GM23338 (cell line): ENCODE measurements around the gene CLIC5. TPM values are rescaled to one million over a fixed set of nuclear protein-coding genes. Genes with fewer than 3 reads are reported as not detected.

Experiments
- ATAC-seq: fragments of 200-7000 bp; cut with Tn5 transposase; 3 replicates; pipeline ENCODE4 v1.9.1; 2020
- DNase-seq: peaks from one replicate; pipeline ENCODE4 v3.0.0-alpha.2; 2015; ENCODE audit warnings: low spot score
- H2AFZ ChIP-seq: fragments of 200-600 bp; sonication (generic); 2 replicates; pipeline ENCODE4 v1.8.0; 2016; ENCODE audit warnings: antibody characterized with exemption, mild to moderate bottlenecking, moderate library complexity
- H3F3A ChIP-seq: fragments of 200-600 bp; sonication (generic); replicated peaks from 2 replicates; pipeline ENCODE4 v1.8.0; 2017; ENCODE audit warnings: antibody characterized with exemption, mixed run types, low read depth
- H3K27ac ChIP-seq: fragments of 200-600 bp; sonication (generic); 2 replicates; pipeline ENCODE4 v1.6.1; 2016; ENCODE audit warnings: low read depth
- H3K27me3 ChIP-seq: fragments of 200-600 bp; sonication (generic); 2 replicates; pipeline ENCODE4 v1.8.0; 2016; ENCODE audit warnings: mild to moderate bottlenecking, mixed run types, moderate library complexity; ENCODE audit not compliant: insufficient read depth
- H3K36me3 ChIP-seq: fragments of 200-600 bp; sonication (generic); 2 replicates; pipeline ENCODE4 v1.8.0; 2016; ENCODE audit warnings: mild to moderate bottlenecking; ENCODE audit not compliant: insufficient read depth
- H3K4me1 ChIP-seq: fragments of 200-600 bp; sonication (generic); 2 replicates; pipeline ENCODE4 v1.8.0; 2016; ENCODE audit warnings: mild to moderate bottlenecking, moderate library complexity; ENCODE audit not compliant: insufficient read depth
- H3K4me2 ChIP-seq: fragments of 200-600 bp; sonication (generic); 2 replicates; pipeline ENCODE4 v1.7.1; 2017; ENCODE audit warnings: mixed run types
- H3K4me3 ChIP-seq: fragments of 200-600 bp; sonication (generic); 2 replicates; pipeline ENCODE4 v1.6.1; 2016; ENCODE audit warnings: mixed run types
- H3K79me2 ChIP-seq: fragments of 200-600 bp; sonication (generic); replicated peaks from 2 replicates; pipeline ENCODE4 v1.8.0; 2017; ENCODE audit warnings: mild to moderate bottlenecking; ENCODE audit not compliant: insufficient read depth
- H3K9me2 ChIP-seq: fragments of 200-600 bp; sonication (generic); 2 replicates; pipeline ENCODE4 v1.8.0; 2017; ENCODE audit not compliant: insufficient read depth
- H4K20me1 ChIP-seq: fragments of 200-600 bp; sonication (generic); replicated peaks from 2 replicates; pipeline ENCODE4 v1.8.0; 2017; ENCODE audit warnings: mild to moderate bottlenecking; ENCODE audit not compliant: insufficient read depth
- H3K27ac Mint-ChIP-seq: 2 replicates; pipeline ENCODE4 v1.8.0; 2020; ENCODE audit warnings: inconsistent platforms, mild to moderate bottlenecking, moderate library complexity, mixed read lengths
- H3K27me3 Mint-ChIP-seq: 3 replicates; pipeline ENCODE4 v1.8.0; 2022; ENCODE audit warnings: low read depth, mild to moderate bottlenecking, moderate library complexity, mixed read lengths, inconsistent platforms; ENCODE audit not compliant: insufficient read depth, poor library complexity
- H3K36me3 Mint-ChIP-seq: 3 replicates; pipeline ENCODE4 v1.8.0; 2021; ENCODE audit warnings: low read depth, mild to moderate bottlenecking, inconsistent platforms, moderate library complexity, mixed read lengths
- H3K4me1 Mint-ChIP-seq: 3 replicates; pipeline ENCODE4 v1.8.0; 2020; ENCODE audit warnings: mild to moderate bottlenecking, inconsistent platforms, mixed read lengths
- H3K4me3 Mint-ChIP-seq: 3 replicates; pipeline ENCODE4 v1.8.0; 2021; ENCODE audit warnings: moderate library complexity, mild to moderate bottlenecking, inconsistent platforms, mixed read lengths
- H3K9me3 Mint-ChIP-seq: 3 replicates; pipeline ENCODE4 v1.8.0; 2020; ENCODE audit warnings: moderate library complexity, mild to moderate bottlenecking, inconsistent platforms, mixed read lengths
- CREB1 ChIP-seq: fragments of 250-450 bp; sonication (Bioruptor Pico); IDR thresholded peaks from 2 replicates; pipeline ENCODE4 v1.5.0; 2020; ENCODE audit warnings: low read depth, mild to moderate bottlenecking, moderate library complexity
- EZH2 ChIP-seq: fragments of 200-600 bp; sonication (generic); IDR thresholded peaks from one replicate; pipeline ENCODE4 v1.8.0; 2017; ENCODE audit warnings: antibody characterized with exemption, mild to moderate bottlenecking, low read depth; ENCODE audit not compliant: unreplicated experiment
- EZH2phosphoT487 ChIP-seq: fragments of 200-600 bp; sonication (generic); IDR thresholded peaks from one replicate; pipeline ENCODE4 v1.8.1; 2018; ENCODE audit warnings: antibody characterized with exemption; ENCODE audit not compliant: unreplicated experiment
- NANOG ChIP-seq: IDR thresholded peaks from 2 replicates; pipeline ENCODE4 v1.6.1; 2016; ENCODE audit warnings: antibody characterized with exemption, borderline replicate concordance
- POLR2AphosphoS5 ChIP-seq: IDR thresholded peaks from 2 replicates; pipeline ENCODE4 v1.6.1; 2016; ENCODE audit warnings: antibody characterized with exemption, low read depth
- STAT1 ChIP-seq: IDR thresholded peaks from one replicate; pipeline ENCODE4 v1.6.1; 2016; ENCODE audit warnings: antibody characterized with exemption; ENCODE audit not compliant: unreplicated experiment
- ZNF114 ChIP-seq: fragments of 250-450 bp; sonication (Bioruptor Pico); IDR thresholded peaks from 2 replicates; pipeline ENCODE4 v1.5.0; 2020; ENCODE audit warnings: mild to moderate bottlenecking, moderate library complexity
- ZNF331 ChIP-seq: fragments of 250-450 bp; sonication (Bioruptor Pico); IDR thresholded peaks from 2 replicates; pipeline ENCODE4 v1.5.0; 2020; ENCODE audit warnings: low read depth, mild to moderate bottlenecking, moderate library complexity
- polyA plus RNA-seq: library from polyadenylated mRNA; unstranded; fragments of >200 nt; fragmentation: Nextera tagmentation; extraction: Ambion mirVana; gene quantifications from 2 replicates; pipeline ENCODE4 v1.2.1, GENCODE V29; 2016
- total RNA-seq: library from RNA; depleted of rRNA; stranded (reverse); fragments of >200 nt; shearing (Covaris generic); gene quantifications from 2 replicates; pipeline ENCODE4 v1.2.3, GENCODE V29; 2014
- TF ChIP-seq, protein P1 (sequence below): IDR thresholded peaks from one replicate; pipeline ENCODE4 v1.6.1; 2018; ENCODE audit warnings: antibody characterized with exemption; ENCODE audit not compliant: unreplicated experiment
- TF ChIP-seq, protein P2 (sequence below): IDR thresholded peaks from 2 replicates; pipeline ENCODE4 v1.6.1; 2016; ENCODE audit warnings: antibody characterized with exemption
- TF ChIP-seq, protein P3 (sequence below), 2 experiments: fragments of 200-600 bp in 1 of 2; sonication (generic) in 1 of 2; conservative IDR thresholded peaks; 2 replicates each; pipeline versions ENCODE4 v1.5.1 to v1.6.1; 2016 to 2017; ENCODE audit warnings: antibody characterized with exemption in 2 of 2, low read depth in 2 of 2, mild to moderate bottlenecking in 2 of 2, moderate library complexity in 1 of 2
- TF ChIP-seq, protein P4 (sequence below): fragments of 250-450 bp; sonication (Bioruptor Pico); IDR thresholded peaks from 2 replicates; pipeline ENCODE4 v1.5.0; 2020; ENCODE audit warnings: mild to moderate bottlenecking, moderate library complexity

Gene CLIC5
- total and polyA plus RNA-seq, 2 experiments from 2014 or later: 0.08 TPM; not detected in 1

DNA sequence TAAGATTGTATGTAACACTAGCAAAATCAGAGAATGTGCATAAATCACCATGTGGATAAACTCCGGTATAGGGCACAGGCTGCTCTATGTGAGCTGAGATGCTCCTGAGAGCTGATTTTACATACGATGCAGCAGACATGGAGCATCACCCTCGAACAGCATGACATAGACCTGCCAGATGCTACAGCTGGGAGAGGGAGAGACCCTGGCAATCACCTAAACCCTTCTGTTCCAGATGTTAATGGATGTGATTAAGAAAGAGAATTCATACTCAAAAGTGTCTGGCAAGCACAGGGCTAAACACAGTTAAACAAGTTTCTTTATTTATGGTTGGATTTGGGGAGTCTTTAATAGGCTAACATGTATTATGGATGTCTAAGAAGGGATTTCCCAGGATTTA is 157.0 kb downstream of the CLIC5 start:
- no peak overlapping the region for H2AFZ ChIP-seq
- H4K20me1 ChIP-seq: no peaks in the 10 kb centered on the region
- H3K9me2 ChIP-seq: no peaks in the 10 kb centered on the region; the same call in 1 of the 2 replicates
- no peak for DNase-seq
- Mint-ChIP-seq H3K36me3 (no peaks in the 10 kb centered on the region), H3K9me3 (no peaks in the 10 kb centered on the region), H3K27me3 (no peaks in the 10 kb centered on the region), H3K4me1 (peaks cover 13% of the 10 kb centered on the region), H3K27ac (no peak overlapping the region), H3K4me3 (no peak overlapping the region)
- H3F3A ChIP-seq: no peaks in the 10 kb centered on the region
- no peaks in the 10 kb centered on the region for H3K36me3 ChIP-seq
- H3K4me3 ChIP-seq: no peak overlapping the region
- no peak overlapping the region for H3K4me2 ChIP-seq
- H3K27me3 ChIP-seq: no peaks in the 10 kb centered on the region
- no peak for TF ChIP-seq POLR2AphosphoS5
- TF ChIP-seq NANOG: no peak
- TF ChIP-seq, protein P1, sequence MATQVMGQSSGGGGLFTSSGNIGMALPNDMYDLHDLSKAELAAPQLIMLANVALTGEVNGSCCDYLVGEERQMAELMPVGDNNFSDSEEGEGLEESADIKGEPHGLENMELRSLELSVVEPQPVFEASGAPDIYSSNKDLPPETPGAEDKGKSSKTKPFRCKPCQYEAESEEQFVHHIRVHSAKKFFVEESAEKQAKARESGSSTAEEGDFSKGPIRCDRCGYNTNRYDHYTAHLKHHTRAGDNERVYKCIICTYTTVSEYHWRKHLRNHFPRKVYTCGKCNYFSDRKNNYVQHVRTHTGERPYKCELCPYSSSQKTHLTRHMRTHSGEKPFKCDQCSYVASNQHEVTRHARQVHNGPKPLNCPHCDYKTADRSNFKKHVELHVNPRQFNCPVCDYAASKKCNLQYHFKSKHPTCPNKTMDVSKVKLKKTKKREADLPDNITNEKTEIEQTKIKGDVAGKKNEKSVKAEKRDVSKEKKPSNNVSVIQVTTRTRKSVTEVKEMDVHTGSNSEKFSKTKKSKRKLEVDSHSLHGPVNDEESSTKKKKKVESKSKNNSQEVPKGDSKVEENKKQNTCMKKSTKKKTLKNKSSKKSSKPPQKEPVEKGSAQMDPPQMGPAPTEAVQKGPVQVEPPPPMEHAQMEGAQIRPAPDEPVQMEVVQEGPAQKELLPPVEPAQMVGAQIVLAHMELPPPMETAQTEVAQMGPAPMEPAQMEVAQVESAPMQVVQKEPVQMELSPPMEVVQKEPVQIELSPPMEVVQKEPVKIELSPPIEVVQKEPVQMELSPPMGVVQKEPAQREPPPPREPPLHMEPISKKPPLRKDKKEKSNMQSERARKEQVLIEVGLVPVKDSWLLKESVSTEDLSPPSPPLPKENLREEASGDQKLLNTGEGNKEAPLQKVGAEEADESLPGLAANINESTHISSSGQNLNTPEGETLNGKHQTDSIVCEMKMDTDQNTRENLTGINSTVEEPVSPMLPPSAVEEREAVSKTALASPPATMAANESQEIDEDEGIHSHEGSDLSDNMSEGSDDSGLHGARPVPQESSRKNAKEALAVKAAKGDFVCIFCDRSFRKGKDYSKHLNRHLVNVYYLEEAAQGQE: no peak
- TF ChIP-seq, protein P2, sequence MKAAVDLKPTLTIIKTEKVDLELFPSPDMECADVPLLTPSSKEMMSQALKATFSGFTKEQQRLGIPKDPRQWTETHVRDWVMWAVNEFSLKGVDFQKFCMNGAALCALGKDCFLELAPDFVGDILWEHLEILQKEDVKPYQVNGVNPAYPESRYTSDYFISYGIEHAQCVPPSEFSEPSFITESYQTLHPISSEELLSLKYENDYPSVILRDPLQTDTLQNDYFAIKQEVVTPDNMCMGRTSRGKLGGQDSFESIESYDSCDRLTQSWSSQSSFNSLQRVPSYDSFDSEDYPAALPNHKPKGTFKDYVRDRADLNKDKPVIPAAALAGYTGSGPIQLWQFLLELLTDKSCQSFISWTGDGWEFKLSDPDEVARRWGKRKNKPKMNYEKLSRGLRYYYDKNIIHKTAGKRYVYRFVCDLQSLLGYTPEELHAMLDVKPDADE: no peak
- TF ChIP-seq ZNF331 (CRISPR knock-in tag): no peak
- TF ChIP-seq, protein P3, sequence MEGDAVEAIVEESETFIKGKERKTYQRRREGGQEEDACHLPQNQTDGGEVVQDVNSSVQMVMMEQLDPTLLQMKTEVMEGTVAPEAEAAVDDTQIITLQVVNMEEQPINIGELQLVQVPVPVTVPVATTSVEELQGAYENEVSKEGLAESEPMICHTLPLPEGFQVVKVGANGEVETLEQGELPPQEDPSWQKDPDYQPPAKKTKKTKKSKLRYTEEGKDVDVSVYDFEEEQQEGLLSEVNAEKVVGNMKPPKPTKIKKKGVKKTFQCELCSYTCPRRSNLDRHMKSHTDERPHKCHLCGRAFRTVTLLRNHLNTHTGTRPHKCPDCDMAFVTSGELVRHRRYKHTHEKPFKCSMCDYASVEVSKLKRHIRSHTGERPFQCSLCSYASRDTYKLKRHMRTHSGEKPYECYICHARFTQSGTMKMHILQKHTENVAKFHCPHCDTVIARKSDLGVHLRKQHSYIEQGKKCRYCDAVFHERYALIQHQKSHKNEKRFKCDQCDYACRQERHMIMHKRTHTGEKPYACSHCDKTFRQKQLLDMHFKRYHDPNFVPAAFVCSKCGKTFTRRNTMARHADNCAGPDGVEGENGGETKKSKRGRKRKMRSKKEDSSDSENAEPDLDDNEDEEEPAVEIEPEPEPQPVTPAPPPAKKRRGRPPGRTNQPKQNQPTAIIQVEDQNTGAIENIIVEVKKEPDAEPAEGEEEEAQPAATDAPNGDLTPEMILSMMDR (conservative IDR thresholded peaks at IDR 0.05; ENCODE audit: low read depth in 2 of 2): no peak
- TF ChIP-seq, protein P4, sequence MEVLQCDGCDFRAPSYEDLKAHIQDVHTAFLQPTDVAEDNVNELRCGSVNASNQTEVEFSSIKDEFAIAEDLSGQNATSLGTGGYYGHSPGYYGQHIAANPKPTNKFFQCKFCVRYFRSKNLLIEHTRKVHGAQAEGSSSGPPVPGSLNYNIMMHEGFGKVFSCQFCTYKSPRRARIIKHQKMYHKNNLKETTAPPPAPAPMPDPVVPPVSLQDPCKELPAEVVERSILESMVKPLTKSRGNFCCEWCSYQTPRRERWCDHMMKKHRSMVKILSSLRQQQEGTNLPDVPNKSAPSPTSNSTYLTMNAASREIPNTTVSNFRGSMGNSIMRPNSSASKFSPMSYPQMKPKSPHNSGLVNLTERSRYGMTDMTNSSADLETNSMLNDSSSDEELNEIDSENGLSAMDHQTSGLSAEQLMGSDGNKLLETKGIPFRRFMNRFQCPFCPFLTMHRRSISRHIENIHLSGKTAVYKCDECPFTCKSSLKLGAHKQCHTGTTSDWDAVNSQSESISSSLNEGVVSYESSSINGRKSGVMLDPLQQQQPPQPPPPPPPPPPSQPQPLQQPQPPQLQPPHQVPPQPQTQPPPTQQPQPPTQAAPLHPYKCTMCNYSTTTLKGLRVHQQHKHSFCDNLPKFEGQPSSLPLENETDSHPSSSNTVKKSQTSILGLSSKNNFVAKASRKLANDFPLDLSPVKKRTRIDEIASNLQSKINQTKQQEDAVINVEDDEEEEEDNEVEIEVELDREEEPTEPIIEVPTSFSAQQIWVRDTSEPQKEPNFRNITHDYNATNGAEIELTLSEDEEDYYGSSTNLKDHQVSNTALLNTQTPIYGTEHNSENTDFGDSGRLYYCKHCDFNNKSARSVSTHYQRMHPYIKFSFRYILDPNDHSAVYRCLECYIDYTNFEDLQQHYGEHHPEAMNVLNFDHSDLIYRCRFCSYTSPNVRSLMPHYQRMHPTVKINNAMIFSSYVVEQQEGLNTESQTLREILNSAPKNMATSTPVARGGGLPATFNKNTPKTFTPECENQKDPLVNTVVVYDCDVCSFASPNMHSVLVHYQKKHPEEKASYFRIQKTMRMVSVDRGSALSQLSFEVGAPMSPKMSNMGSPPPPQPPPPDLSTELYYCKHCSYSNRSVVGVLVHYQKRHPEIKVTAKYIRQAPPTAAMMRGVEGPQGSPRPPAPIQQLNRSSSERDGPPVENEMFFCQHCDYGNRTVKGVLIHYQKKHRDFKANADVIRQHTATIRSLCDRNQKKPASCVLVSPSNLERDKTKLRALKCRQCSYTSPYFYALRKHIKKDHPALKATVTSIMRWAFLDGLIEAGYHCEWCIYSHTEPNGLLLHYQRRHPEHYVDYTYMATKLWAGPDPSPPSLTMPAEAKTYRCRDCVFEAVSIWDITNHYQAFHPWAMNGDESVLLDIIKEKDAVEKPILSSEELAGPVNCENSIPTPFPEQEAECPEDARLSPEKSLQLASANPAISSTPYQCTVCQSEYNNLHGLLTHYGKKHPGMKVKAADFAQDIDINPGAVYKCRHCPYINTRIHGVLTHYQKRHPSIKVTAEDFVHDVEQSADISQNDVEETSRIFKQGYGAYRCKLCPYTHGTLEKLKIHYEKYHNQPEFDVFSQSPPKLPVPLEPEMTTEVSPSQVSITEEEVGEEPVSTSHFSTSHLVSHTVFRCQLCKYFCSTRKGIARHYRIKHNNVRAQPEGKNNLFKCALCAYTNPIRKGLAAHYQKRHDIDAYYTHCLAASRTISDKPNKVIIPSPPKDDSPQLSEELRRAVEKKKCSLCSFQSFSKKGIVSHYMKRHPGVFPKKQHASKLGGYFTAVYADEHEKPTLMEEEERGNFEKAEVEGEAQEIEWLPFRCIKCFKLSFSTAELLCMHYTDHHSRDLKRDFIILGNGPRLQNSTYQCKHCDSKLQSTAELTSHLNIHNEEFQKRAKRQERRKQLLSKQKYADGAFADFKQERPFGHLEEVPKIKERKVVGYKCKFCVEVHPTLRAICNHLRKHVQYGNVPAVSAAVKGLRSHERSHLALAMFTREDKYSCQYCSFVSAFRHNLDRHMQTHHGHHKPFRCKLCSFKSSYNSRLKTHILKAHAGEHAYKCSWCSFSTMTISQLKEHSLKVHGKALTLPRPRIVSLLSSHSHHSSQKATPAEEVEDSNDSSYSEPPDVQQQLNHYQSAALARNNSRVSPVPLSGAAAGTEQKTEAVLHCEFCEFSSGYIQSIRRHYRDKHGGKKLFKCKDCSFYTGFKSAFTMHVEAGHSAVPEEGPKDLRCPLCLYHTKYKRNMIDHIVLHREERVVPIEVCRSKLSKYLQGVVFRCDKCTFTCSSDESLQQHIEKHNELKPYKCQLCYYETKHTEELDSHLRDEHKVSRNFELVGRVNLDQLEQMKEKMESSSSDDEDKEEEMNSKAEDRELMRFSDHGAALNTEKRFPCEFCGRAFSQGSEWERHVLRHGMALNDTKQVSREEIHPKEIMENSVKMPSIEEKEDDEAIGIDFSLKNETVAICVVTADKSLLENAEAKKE: no peak
- TF ChIP-seq CREB1 (CRISPR knock-in tag): no peak
- TF ChIP-seq STAT1: no peak
- no peak for TF ChIP-seq EZH2phosphoT487
- no peak for TF ChIP-seq EZH2
- no peak for TF ChIP-seq ZNF114
- H3K27ac ChIP-seq: no peak overlapping the region
- H3K79me2 ChIP-seq: no peaks in the 10 kb centered on the region
- ATAC-seq: no peak
- H3K4me1 ChIP-seq: peaks cover 13% of the 10 kb centered on the region
